K562 (cell line): Measurements from ENCODE around the gene METRN. TPM values are rescaled to one million over a fixed set of nuclear protein-coding genes. Genes with fewer than 3 reads are reported as not detected.

ENCODE experiments used
- BACH1 ChIP-seq: fragments of 200-800 bp; sonication (Bioruptor generic); IDR thresholded peaks from 2 replicates; pipeline ENCODE4 v1.6.1; 2016; ENCODE audit warnings: missing genetic modification characterization, missing compliant biosample characterization
- BDP1 ChIP-seq: IDR thresholded peaks from 3 replicates; pipeline ENCODE4 v1.6.1; 2011; ENCODE audit not compliant: insufficient read length, insufficient read depth
- BMI1 ChIP-seq: fragments of 150-350 bp; IDR thresholded peaks from 2 replicates; pipeline ENCODE4 v1.6.1; 2014; ENCODE audit warnings: low read length
- BRF1 ChIP-seq: IDR thresholded peaks from 3 replicates; pipeline ENCODE4 v1.6.1; 2011; ENCODE audit warnings: borderline replicate concordance, mild to moderate bottlenecking; ENCODE audit not compliant: insufficient read length; ENCODE audit errors: extremely low read depth
- CAMTA2 ChIP-seq: fragments of 250-450 bp; sonication (Bioruptor Pico); conservative IDR thresholded peaks from 2 replicates; pipeline ENCODE4 v1.5.1; 2022
- CCAR2 ChIP-seq: fragments of 200-400 bp; formaldehyde crosslinking; IDR thresholded peaks from 2 replicates; pipeline ENCODE4 v1.6.1; 2017; ENCODE audit warnings: mild to moderate bottlenecking, low read depth, low read length
- EZH2 ChIP-seq: IDR thresholded peaks from 2 replicates; pipeline ENCODE4 v1.6.1; 2012; ENCODE audit warnings: low read depth, mild to moderate bottlenecking, inconsistent platforms, low read length, borderline replicate concordance
- HDGF ChIP-seq: fragments of 450-650 bp; IDR thresholded peaks from 2 replicates; pipeline ENCODE4 v1.6.1; 2016
- NFE2L1 ChIP-seq: fragments of 450-650 bp; IDR thresholded peaks from 2 replicates; pipeline ENCODE4 v1.6.1; 2016; ENCODE audit warnings: missing genetic modification characterization, low read depth, mild to moderate bottlenecking, missing compliant biosample characterization, moderate library complexity, borderline replicate concordance
- OTX1 ChIP-seq: fragments of 450-650 bp; formaldehyde crosslinking; IDR thresholded peaks from 2 replicates; pipeline ENCODE4 v1.4.0; 2022; ENCODE audit warnings: mild to moderate bottlenecking
- POLR3A ChIP-seq: IDR thresholded peaks from 2 replicates; pipeline ENCODE4 v1.6.1; 2011; ENCODE audit warnings: borderline replicate concordance, mild to moderate bottlenecking, moderate library complexity; ENCODE audit not compliant: insufficient read length, insufficient read depth; ENCODE audit errors: extremely low read depth
- SIN3A ChIP-seq, 2 experiments: fragments of 150-350 bp in 1 of 2; IDR thresholded peaks; 2 replicates each; pipeline ENCODE4 v1.6.1; 2011 to 2016; ENCODE audit warnings: borderline replicate concordance in 2 of 2, low read depth in 2 of 2, low read length in 2 of 2, mild to moderate bottlenecking in 2 of 2, moderate library complexity in 2 of 2; ENCODE audit not compliant: control insufficient read depth in 1 of 2
- SP2 ChIP-seq: IDR thresholded peaks from 2 replicates; pipeline ENCODE4 v1.6.1; 2011; ENCODE audit warnings: mild to moderate bottlenecking, low read depth, low read length, moderate library complexity; ENCODE audit not compliant: poor library complexity, severe bottlenecking; ENCODE audit errors: extremely low read depth
- TEAD4 ChIP-seq, 2 experiments: sonication (generic) in 1 of 2; formaldehyde crosslinking in 1 of 2; IDR thresholded peaks; 2 replicates each; pipeline versions ENCODE4 v1.6.1 to v1.8.0; 2012 to 2022; ENCODE audit warnings: borderline replicate concordance in 1 of 2, inconsistent platforms in 1 of 2, low read length in 1 of 2, mild to moderate bottlenecking in 1 of 2, missing genetic modification reagents in 1 of 2
- ZFP36 ChIP-seq: fragments of 150-350 bp; IDR thresholded peaks from 2 replicates; pipeline ENCODE4 v1.6.1; 2018; ENCODE audit warnings: low read length, low read depth; ENCODE audit not compliant: partially characterized antibody
- ZNF133 ChIP-seq: fragments of 250-450 bp; sonication (Bioruptor Pico); IDR thresholded peaks from 2 replicates; pipeline ENCODE4 v1.4.0; 2020; ENCODE audit warnings: mild to moderate bottlenecking
- ZNF589 ChIP-seq: fragments of 200-800 bp; sonication (Bioruptor generic); IDR thresholded peaks from 2 replicates; pipeline ENCODE4 v1.6.1; 2016; ENCODE audit warnings: low read depth, missing genetic modification characterization, missing compliant biosample characterization
- polyA plus RNA-seq, 8 experiments: library from polyadenylated mRNA; depleted of rRNA in 4 of 8; stranded (reverse) in 5 of 8; unstranded in 3 of 8; fragments of >200 nt; fragmentation: Nextera tagmentation in 2 of 8; fragmentation: Illumina TruSeq in 1 of 8; extraction: Ambion mirVana in 2 of 8; extraction: Trizol in 1 of 8; gene quantifications; 2 replicates each; pipeline versions ENCODE4 v1.2.1 to v1.2.3, GENCODE V29; 2011 to 2014; ENCODE audit warnings: inconsistent platforms in 1 of 8, missing spikeins in 1 of 8
- total RNA-seq, 7 experiments: library from RNA; depleted of rRNA in 6 of 7; stranded (reverse); fragments of >200 nt in 6 of 7; fragmentation: Illumina TruSeq in 2 of 7; extraction: Trizol in 2 of 7; gene quantifications; 2 replicates each; pipeline versions ENCODE4 v1.2.1 to v1.2.3, GENCODE V29; 2011 to 2021; ENCODE audit warnings: low replicate concordance in 1 of 7
- TF ChIP-seq, protein P1 (sequence below): IDR thresholded peaks from 3 replicates; pipeline ENCODE4 v1.6.1; 2011; ENCODE audit warnings: borderline replicate concordance, mild to moderate bottlenecking, moderate library complexity; ENCODE audit not compliant: insufficient read length; ENCODE audit errors: extremely low read depth
- TF ChIP-seq, protein P2 (sequence below): sonication (generic); formaldehyde crosslinking; IDR thresholded peaks from 2 replicates; pipeline ENCODE4 v1.8.1; 2023; ENCODE audit warnings: mild to moderate bottlenecking, missing genetic modification reagents, moderate library complexity
- TF ChIP-seq, protein P3 (sequence below): fragments of 250-450 bp; sonication (Bioruptor Pico); IDR thresholded peaks from 2 replicates; pipeline ENCODE4 v1.8.0; 2022; ENCODE audit warnings: inconsistent platforms

The METRN gene
- total and polyA plus RNA-seq, 9 of the 15 experiments (the other 6 are each of a cell fraction or from before 2014, with no cell fraction given): 0.20 to 89.8 (median 15.4) TPM

DNA sequence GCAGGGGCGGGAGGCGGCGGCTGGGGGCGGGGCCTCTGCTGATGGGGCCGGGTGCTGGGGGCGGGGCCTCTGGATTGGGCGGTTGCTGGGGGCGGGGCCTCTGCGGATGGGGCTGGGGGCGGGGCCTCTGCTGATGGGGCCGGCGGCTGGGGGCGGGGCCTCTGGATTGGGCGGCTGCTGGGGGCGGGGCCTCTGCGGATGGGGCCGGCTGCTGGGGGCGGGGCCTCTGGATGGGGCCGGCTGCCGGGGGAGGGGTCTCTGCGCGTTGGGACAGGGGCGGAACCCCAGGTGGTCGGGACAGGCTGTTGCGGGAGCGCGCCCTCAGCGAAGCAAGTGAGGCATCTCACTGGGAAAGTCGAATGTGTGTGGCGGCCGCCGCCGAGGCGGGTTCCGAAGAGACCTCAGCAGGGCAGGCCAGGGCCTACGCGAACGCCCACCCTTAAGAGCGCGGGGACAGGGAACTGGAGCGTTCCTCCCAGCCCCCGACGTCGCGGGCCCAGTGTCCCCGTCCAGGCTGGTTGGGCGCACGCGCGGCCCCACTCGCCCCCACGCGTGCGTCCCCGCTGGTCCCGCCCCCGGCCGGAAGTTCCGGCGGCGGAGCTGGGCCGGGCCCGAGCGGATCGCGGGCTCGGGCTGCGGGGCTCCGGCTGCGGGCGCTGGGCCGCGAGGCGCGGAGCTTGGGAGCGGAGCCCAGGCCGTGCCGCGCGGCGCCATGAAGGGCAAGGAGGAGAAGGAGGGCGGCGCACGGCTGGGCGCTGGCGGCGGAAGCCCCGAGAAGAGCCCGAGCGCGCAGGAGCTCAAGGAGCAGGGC, 34.9 kb upstream of the METRN start, which contains the start of gene STUB1 (continued):
- TF ChIP-seq CCAR2 (no peak), BMI1 (no peak), BDP1 (no peak), ZNF589 (CRISPR knock-in tag) (no peak), TEAD4 (IDR thresholded peaks at IDR 0.05; ENCODE audit: low read length) (no peak), TEAD4 (CRISPR knock-in tag; IDR thresholded peaks at IDR 0.05; ENCODE audit: borderline replicate concordance) (no peak), BRF1 (no peak), SIN3A (IDR thresholded peaks at IDR 0.05; ENCODE audit: borderline replicate concordance in 2 of 2, control insufficient read depth in 1 of 2, low read depth in 2 of 2, low read length in 2 of 2) (peak; percentile 20 to 58; a peak in 2 of 4 replicates), ZFP36 (no peak), CAMTA2 (CRISPR knock-in tag) (no peak), EZH2 (no peak), HDGF (no peak), NFE2L1 (tag) (no peak), POLR3A (no peak), SP2 (no peak), OTX1 (CRISPR knock-in tag) (no peak), BACH1 (tag) (no peak), ZNF133 (CRISPR knock-in tag) (no peak)
- TF ChIP-seq, protein P1, sequence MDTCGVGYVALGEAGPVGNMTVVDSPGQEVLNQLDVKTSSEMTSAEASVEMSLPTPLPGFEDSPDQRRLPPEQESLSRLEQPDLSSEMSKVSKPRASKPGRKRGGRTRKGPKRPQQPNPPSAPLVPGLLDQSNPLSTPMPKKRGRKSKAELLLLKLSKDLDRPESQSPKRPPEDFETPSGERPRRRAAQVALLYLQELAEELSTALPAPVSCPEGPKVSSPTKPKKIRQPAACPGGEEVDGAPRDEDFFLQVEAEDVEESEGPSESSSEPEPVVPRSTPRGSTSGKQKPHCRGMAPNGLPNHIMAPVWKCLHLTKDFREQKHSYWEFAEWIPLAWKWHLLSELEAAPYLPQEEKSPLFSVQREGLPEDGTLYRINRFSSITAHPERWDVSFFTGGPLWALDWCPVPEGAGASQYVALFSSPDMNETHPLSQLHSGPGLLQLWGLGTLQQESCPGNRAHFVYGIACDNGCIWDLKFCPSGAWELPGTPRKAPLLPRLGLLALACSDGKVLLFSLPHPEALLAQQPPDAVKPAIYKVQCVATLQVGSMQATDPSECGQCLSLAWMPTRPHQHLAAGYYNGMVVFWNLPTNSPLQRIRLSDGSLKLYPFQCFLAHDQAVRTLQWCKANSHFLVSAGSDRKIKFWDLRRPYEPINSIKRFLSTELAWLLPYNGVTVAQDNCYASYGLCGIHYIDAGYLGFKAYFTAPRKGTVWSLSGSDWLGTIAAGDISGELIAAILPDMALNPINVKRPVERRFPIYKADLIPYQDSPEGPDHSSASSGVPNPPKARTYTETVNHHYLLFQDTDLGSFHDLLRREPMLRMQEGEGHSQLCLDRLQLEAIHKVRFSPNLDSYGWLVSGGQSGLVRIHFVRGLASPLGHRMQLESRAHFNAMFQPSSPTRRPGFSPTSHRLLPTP: no peak
- TF ChIP-seq, protein P2, sequence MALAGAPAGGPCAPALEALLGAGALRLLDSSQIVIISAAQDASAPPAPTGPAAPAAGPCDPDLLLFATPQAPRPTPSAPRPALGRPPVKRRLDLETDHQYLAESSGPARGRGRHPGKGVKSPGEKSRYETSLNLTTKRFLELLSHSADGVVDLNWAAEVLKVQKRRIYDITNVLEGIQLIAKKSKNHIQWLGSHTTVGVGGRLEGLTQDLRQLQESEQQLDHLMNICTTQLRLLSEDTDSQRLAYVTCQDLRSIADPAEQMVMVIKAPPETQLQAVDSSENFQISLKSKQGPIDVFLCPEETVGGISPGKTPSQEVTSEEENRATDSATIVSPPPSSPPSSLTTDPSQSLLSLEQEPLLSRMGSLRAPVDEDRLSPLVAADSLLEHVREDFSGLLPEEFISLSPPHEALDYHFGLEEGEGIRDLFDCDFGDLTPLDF (CRISPR knock-in tag): no peak
- TF ChIP-seq, protein P3, sequence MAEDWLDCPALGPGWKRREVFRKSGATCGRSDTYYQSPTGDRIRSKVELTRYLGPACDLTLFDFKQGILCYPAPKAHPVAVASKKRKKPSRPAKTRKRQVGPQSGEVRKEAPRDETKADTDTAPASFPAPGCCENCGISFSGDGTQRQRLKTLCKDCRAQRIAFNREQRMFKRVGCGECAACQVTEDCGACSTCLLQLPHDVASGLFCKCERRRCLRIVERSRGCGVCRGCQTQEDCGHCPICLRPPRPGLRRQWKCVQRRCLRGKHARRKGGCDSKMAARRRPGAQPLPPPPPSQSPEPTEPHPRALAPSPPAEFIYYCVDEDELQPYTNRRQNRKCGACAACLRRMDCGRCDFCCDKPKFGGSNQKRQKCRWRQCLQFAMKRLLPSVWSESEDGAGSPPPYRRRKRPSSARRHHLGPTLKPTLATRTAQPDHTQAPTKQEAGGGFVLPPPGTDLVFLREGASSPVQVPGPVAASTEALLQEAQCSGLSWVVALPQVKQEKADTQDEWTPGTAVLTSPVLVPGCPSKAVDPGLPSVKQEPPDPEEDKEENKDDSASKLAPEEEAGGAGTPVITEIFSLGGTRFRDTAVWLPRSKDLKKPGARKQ (CRISPR knock-in tag): no peak
